H1 (cell line): ENCODE measurements around the gene CTSW. TPM values are rescaled to one million over a fixed set of nuclear protein-coding genes. Genes with fewer than 3 reads are reported as not detected.
A peak's percentile ranks its signal among the peaks of the same experiment; 100 is the strongest.

ENCODE experiments used
- CTCF ChIA-PET: fragments of 300-600 bp; sonication (Branson Sonifier 250); formaldehyde crosslinking; loops from one replicate; lab custom pipeline; 2021; ENCODE audit not compliant: partially characterized antibody; lab: Charles Lee
- POLR2A ChIA-PET: fragments of 300-600 bp; sonication (Branson Sonifier 250); formaldehyde crosslinking; loops from one replicate; lab custom pipeline; 2021; ENCODE audit warnings: inconsistent platforms; ENCODE audit not compliant: partially characterized antibody; lab: Charles Lee
- DNase-seq, 2 experiments: peaks; one replicate each; pipeline versions ENCODE4 v3.0.0 to v3.0.0-alpha.2; 2010 to 2022; ENCODE audit warnings: low spot score in 2 of 2, low read depth in 1 of 2, mixed read lengths in 1 of 2
- FAIRE-seq: peaks from 2 replicates; lab custom pipeline; 2011; peaks lifted over from hg19 to GRCh38; lab: Jason Lieb, UNC
- H2AFZ ChIP-seq: 2 replicates; pipeline ENCODE4 v1.8.1; 2012; ENCODE audit warnings: low read length, inconsistent platforms
- H2AK5ac ChIP-seq: 2 replicates; pipeline ENCODE4 v1.6.1; 2013; ENCODE audit warnings: low read depth, low read length
- H2BK120ac ChIP-seq: replicated peaks from 2 replicates; pipeline ENCODE3; 2013; ENCODE audit warnings: low read depth, low read length, inconsistent platforms
- H2BK12ac ChIP-seq: 2 replicates; pipeline ENCODE4 v1.6.1; 2013; ENCODE audit warnings: low read depth, low read length
- H2BK15ac ChIP-seq: 2 replicates; pipeline ENCODE4 v1.6.1; 2013; ENCODE audit warnings: low read length
- H2BK20ac ChIP-seq: 2 replicates; pipeline ENCODE4 v1.6.1; 2013; ENCODE audit warnings: low read length
- H2BK5ac ChIP-seq: 2 replicates; pipeline ENCODE4 v1.6.1; 2013; ENCODE audit warnings: low read depth, low read length
- H3K14ac ChIP-seq: 2 replicates; pipeline ENCODE4 v1.6.1; 2013; ENCODE audit warnings: inconsistent platforms; ENCODE audit not compliant: insufficient read length
- H3K18ac ChIP-seq: 2 replicates; pipeline ENCODE4 v1.6.1; 2013; ENCODE audit warnings: low read length; ENCODE audit errors: extremely low read depth
- H3K23ac ChIP-seq: 2 replicates; pipeline ENCODE4 v1.6.1; 2013; ENCODE audit warnings: inconsistent platforms; ENCODE audit not compliant: insufficient read length
- H3K23me2 ChIP-seq: 2 replicates; pipeline ENCODE4 v1.6.1; 2013; ENCODE audit warnings: low read depth, low read length
- H3K27ac ChIP-seq: 2 replicates; pipeline ENCODE4 v1.6.1; 2011; ENCODE audit warnings: low read depth, low read length, inconsistent platforms
- H3K27me3 ChIP-seq, 4 experiments: replicated peaks in 1 of 4; 1 replicate in 1 of 4; 2 replicates in 3 of 4; pipeline versions ENCODE4 v1.6.1 to v1.8.1; 2011 to 2013; ENCODE audit warnings: low read length in 3 of 4, mild to moderate bottlenecking in 3 of 4, inconsistent platforms in 2 of 4, mixed read lengths in 2 of 4, moderate library complexity in 1 of 4; ENCODE audit not compliant: control insufficient read depth in 3 of 4, insufficient read depth in 3 of 4; ENCODE audit errors: extremely low read depth in 1 of 4
- H3K36me3 ChIP-seq, 4 experiments: 2 replicates each; pipeline versions ENCODE4 v1.6.1 to v1.8.1; 2011 to 2013; ENCODE audit warnings: mild to moderate bottlenecking in 4 of 4, low read length in 3 of 4, moderate library complexity in 2 of 4, control low read depth in 1 of 4, inconsistent platforms in 1 of 4; ENCODE audit not compliant: insufficient read depth in 4 of 4, control insufficient read depth in 2 of 4
- H3K4ac ChIP-seq: replicated peaks from 2 replicates; pipeline ENCODE3; 2013; ENCODE audit warnings: low read length, low read depth, mixed read lengths, inconsistent platforms; ENCODE audit not compliant: insufficient read length
- H3K4me1 ChIP-seq, 4 experiments: replicated peaks in 1 of 4; 1 replicate in 1 of 4; 2 replicates in 3 of 4; pipeline versions ENCODE4 v1.6.1 to v1.8.1; 2011 to 2013; ENCODE audit warnings: low read length in 3 of 4, inconsistent platforms in 2 of 4, mixed read lengths in 1 of 4; ENCODE audit not compliant: insufficient read depth in 4 of 4, control insufficient read depth in 3 of 4
- H3K4me2 ChIP-seq, 2 experiments: 2 replicates each; pipeline versions ENCODE4 v1.6.1 to v1.8.1; 2011 to 2013; ENCODE audit warnings: low read depth in 2 of 2, low read length in 2 of 2, control low read depth in 1 of 2, inconsistent platforms in 1 of 2, mild to moderate bottlenecking in 1 of 2; ENCODE audit not compliant: insufficient read depth in 1 of 2
- H3K4me3 ChIP-seq, 4 experiments: fragments of 200-600, 300-600 bp in 1 of 4; sonication (generic), shearing (Covaris generic), sonication (Bioruptor Twin) in 1 of 4; 2 replicates each; pipeline versions ENCODE4 v1.5.1 to v1.8.1; 2011 to 2016; ENCODE audit warnings: low read length in 4 of 4, low read depth in 3 of 4, control low read depth in 2 of 4, inconsistent platforms in 2 of 4, mild to moderate bottlenecking in 2 of 4, mixed read lengths in 1 of 4, moderate library complexity in 1 of 4; ENCODE audit not compliant: insufficient read depth in 2 of 4; ENCODE audit errors: extremely low read depth in 1 of 4
- H3K56ac ChIP-seq: replicated peaks from 2 replicates; pipeline ENCODE3; 2013; ENCODE audit warnings: low read depth, mild to moderate bottlenecking, mixed read lengths, low read length, inconsistent platforms; ENCODE audit not compliant: insufficient read length
- H3K79me1 ChIP-seq: 2 replicates; pipeline ENCODE4 v1.6.1; 2013; ENCODE audit warnings: low read depth, low read length, control low read depth
- H3K79me2 ChIP-seq, 2 experiments: 2 replicates each; pipeline versions ENCODE4 v1.6.1 to v1.8.1; 2012 to 2013; ENCODE audit warnings: low read length in 2 of 2, mild to moderate bottlenecking in 2 of 2, inconsistent platforms in 1 of 2; ENCODE audit not compliant: insufficient read depth in 2 of 2, control insufficient read depth in 1 of 2
- H3K9ac ChIP-seq, 4 experiments: replicated peaks in 1 of 4; 1 replicate in 1 of 4; 2 replicates in 3 of 4; pipeline versions ENCODE4 v1.6.1 to v1.8.1; 2011 to 2013; ENCODE audit warnings: low read depth in 3 of 4, low read length in 3 of 4, control low read depth in 2 of 4, mild to moderate bottlenecking in 2 of 4, moderate library complexity in 2 of 4, inconsistent platforms in 1 of 4; ENCODE audit errors: extremely low read depth in 1 of 4
- H3K9me3 ChIP-seq, 2 experiments: 2 replicates each; pipeline versions ENCODE4 v1.6.1 to v1.8.1; 2012 to 2013; ENCODE audit warnings: mild to moderate bottlenecking in 2 of 2, moderate library complexity in 2 of 2, control low read depth in 1 of 2, inconsistent platforms in 1 of 2, low read depth in 1 of 2, low read length in 1 of 2, mixed read lengths in 1 of 2; ENCODE audit not compliant: insufficient read depth in 2 of 2
- H4K20me1 ChIP-seq, 2 experiments: replicated peaks in 1 of 2; 2 replicates each; pipeline versions ENCODE3 to v1.8.1; 2011 to 2013; ENCODE audit warnings: inconsistent platforms in 2 of 2, low read length in 2 of 2, mild to moderate bottlenecking in 1 of 2; ENCODE audit not compliant: insufficient read depth in 2 of 2, control insufficient read depth in 1 of 2
- H4K5ac ChIP-seq: 2 replicates; pipeline ENCODE4 v1.6.1; 2013; ENCODE audit warnings: low read length, low read depth, mixed read lengths, inconsistent platforms; ENCODE audit not compliant: insufficient read length
- H4K8ac ChIP-seq: 2 replicates; pipeline ENCODE4 v1.8.0; 2013; ENCODE audit warnings: mild to moderate bottlenecking, moderate library complexity, low read length, inconsistent platforms; ENCODE audit not compliant: insufficient read depth; ENCODE audit errors: extremely low read depth
- H4K91ac ChIP-seq: replicated peaks from 2 replicates; pipeline ENCODE3; 2013; ENCODE audit warnings: low read length, mixed read lengths, inconsistent platforms; ENCODE audit not compliant: insufficient read length
- NANOG ChIP-seq: IDR thresholded peaks from 2 replicates; pipeline ENCODE4 v1.6.1; 2011; ENCODE audit warnings: low read length, low read depth, mild to moderate bottlenecking, inconsistent platforms; ENCODE audit not compliant: insufficient read depth, poor library complexity, severe bottlenecking
- POLR2AphosphoS5 ChIP-seq: IDR thresholded peaks from 2 replicates; pipeline ENCODE4 v1.6.1; 2011; ENCODE audit warnings: low read depth, low read length
- RBBP5 ChIP-seq: IDR thresholded peaks from 2 replicates; pipeline ENCODE4 v1.7.1; 2012; ENCODE audit warnings: low read depth, mild to moderate bottlenecking, inconsistent platforms, low read length, moderate library complexity, borderline replicate concordance
- SIN3A ChIP-seq, 2 experiments: IDR thresholded peaks in 1 of 2; conservative IDR thresholded peaks in 1 of 2; 2 replicates each; pipeline ENCODE4 v1.6.1; 2011 to 2012; ENCODE audit warnings: low read length in 2 of 2, improper control_type of control experiment in 1 of 2, low read depth in 1 of 2, mild to moderate bottlenecking in 1 of 2
- SP1 ChIP-seq: IDR thresholded peaks from 2 replicates; pipeline ENCODE4 v1.6.1; 2011; ENCODE audit warnings: low read depth, low read length
- WGBS, 2 experiments: shearing (Covaris generic) in 1 of 2; methylation state at CpG; one replicate each; pipeline versions ENCODE4 v1.1.6 to v1.1.7; 2013 to 2015; ENCODE audit warnings: low lambda C conversion rate in 2 of 2, mixed read lengths in 2 of 2, inconsistent platforms in 1 of 2, low coverage in 1 of 2, missing lambda C conversion rate in 1 of 2; ENCODE audit not compliant: insufficient replicate concordance in 2 of 2, insufficient coverage in 1 of 2, insufficient read length in 1 of 2; ENCODE audit errors: extremely low coverage in 1 of 2, missing lambda C conversion rate in 1 of 2; 5-methylcytosine and 5-hydroxymethylcytosine counted together
- polyA plus RNA-seq, 7 experiments: library from polyadenylated mRNA; depleted of rRNA in 3 of 7; stranded (reverse) in 5 of 7; unstranded in 2 of 7; fragments of >200 nt in 5 of 7; fragments of 200-250 nt in 2 of 7; gene quantifications; 1 replicate in 5 of 7; 2 replicates in 1 of 7; 4 replicates in 1 of 7; pipeline versions ENCODE4 v1.2.1 to v1.2.3, GENCODE V29; 2011 to 2013; ENCODE audit warnings: missing spikeins in 2 of 7, mixed read lengths in 2 of 7
- total RNA-seq: library from RNA; stranded (reverse); fragmentation: NEBNext Ultra II Directional; extraction: Animal tissue kit (Norgen Biotek cat#: 25700); gene quantifications from 2 replicates; pipeline ENCODE4 v1.2.1, GENCODE V29; 2021

Gene CTSW
- total and polyA plus RNA-seq, 2 of the 8 experiments (the other 6 are each of a cell fraction or from before 2014, with no cell fraction given): not detected

GRCh38 chr11:65854852-65855837 lies 24.5 kb upstream of the CTSW start:
- Histone ChIP-seq H3K9me3 (peaks cover 7 to 10% of the 10 kb centered on the region in 2 experiments; a peak in 2 of 4 replicates), H3K4me2 (no peak overlapping the region; a peak in 1 of 4 replicates), H2AFZ (no peak overlapping the region), H3K23ac (no peak overlapping the region), H2BK5ac (no peak overlapping the region), H3K9ac (no peak overlapping the region), H4K20me1 (peaks cover 29 to 30% of the 10 kb centered on the region in 2 experiments), H3K23me2 (peaks cover 10% of the 10 kb centered on the region), H3K27me3 (no peaks in the 10 kb centered on the region), H4K8ac (peak overlapping the region; percentile 4; the same call in 1 of the 2 replicates), H3K56ac (no peak overlapping the region), H3K4ac (no peak overlapping the region), H3K4me3 (no peak overlapping the region), H2BK20ac (no peak overlapping the region), H4K91ac (no peak overlapping the region), H2BK12ac (no peak overlapping the region), H4K5ac (no peak overlapping the region), H3K18ac (no peak overlapping the region), H3K14ac (no peak overlapping the region), H3K79me1 (peaks cover 20% of the 10 kb centered on the region), H3K4me1 (peaks cover 0 to 9% (median under 1%) of the 10 kb centered on the region in 4 experiments; a peak in 5 of 7 replicates), H3K36me3 (peaks cover 17 to 34% (median 31%) of the 10 kb centered on the region in 4 experiments), H2AK5ac (no peak overlapping the region), H3K27ac (no peak overlapping the region), H2BK120ac (no peak overlapping the region), H2BK15ac (no peak overlapping the region), H3K79me2 (peaks cover 15 to 36% of the 10 kb centered on the region in 2 experiments)
- no peak for DNase-seq
- FAIRE-seq: no peak
- POLR2A ChIA-PET: interaction anchor here (2.0 to 39.7 kb wide), 5 partner anchors 1 to 213 kb away, joined by 6 to 1071 read pairs (median 29); partner anchors contain the start of genes CCDC85B, CFL1, CTSW and EFEMP2
- CTCF ChIA-PET: interaction anchor here (1.3 to 15.2 kb wide), 6 partner anchors 13 to 133 kb away, joined by 4 to 283 read pairs (median 47); partner anchors contain the start of genes AP5B1, CCDC85B, CTSW and EFEMP2
- WGBS, 2 experiments: 89% methylated on average over 11 of the region's 15 CpGs; no CpG with 5 or more reads in 1 of the 2 experiments
- TF ChIP-seq POLR2AphosphoS5: peak; percentile 14; the same call in 1 of the 2 replicates
- no peak for TF ChIP-seq NANOG
- no peak for TF ChIP-seq RBBP5
- 0 out of 4 replicates have a peak, but pooled peaks of 1 of the 2 experiments have one; percentile 59 for TF ChIP-seq SIN3A (conservative IDR thresholded peaks at IDR 0.05 in 1 of 2, IDR thresholded peaks at IDR 0.05 in 1 of 2; ENCODE audit: low read depth in 1 of 2, low read length in 2 of 2)
- peak; percentile 68; the same call in 1 of the 2 replicates for TF ChIP-seq SP1
